ENCODE measurements around the gene CELF4.

Gene CELF4

GRCh38 chr18:37339701-37340215 lies 225.8 kb downstream of the CELF4 start:
- no peak for DNase-seq

- DNase-seq = no peak
Observed at GRCh38 chr18:37336568-37337285, 228.9 kb downstream of the CELF4 start.

- peak; percentile 78 for DNase-seq
Observed at GRCh38 chr18:37335409-37335736, 230.2 kb downstream of the CELF4 start.

- DNase-seq = no peak
Observed at GRCh38 chr18:37334631-37335408, 230.8 kb downstream of the CELF4 start.

- DNase-seq = no peak
Observed at GRCh38 chr18:37332628-37333420, 232.8 kb downstream of the CELF4 start.

GRCh38 chr18:37332219-37332618 lies 233.4 kb downstream of the CELF4 start:
- no peak for DNase-seq

GRCh38 chr18:37330173-37330572 lies 235.4 kb downstream of the CELF4 start:
- no peak for DNase-seq

- no peak for DNase-seq
Observed at GRCh38 chr18:37328946-37329719, 236.5 kb downstream of the CELF4 start.

GRCh38 chr18:37327063-37327577 lies 238.5 kb downstream of the CELF4 start:
- no peak for DNase-seq

- DNase-seq = peak; percentile 75
Observed at GRCh38 chr18:37322492-37323035, 243.0 kb downstream of the CELF4 start.

GRCh38 chr18:37321582-37322491 lies 243.8 kb downstream of the CELF4 start:
- DNase-seq = no peak

GRCh38 chr18:37320317-37320716 lies 245.3 kb downstream of the CELF4 start:
- no peak for DNase-seq

GRCh38 chr18:37318360-37319355 lies 246.9 kb downstream of the CELF4 start:
- no peak for DNase-seq

- no peak for DNase-seq
Observed at GRCh38 chr18:37317486-37317885, 248.1 kb downstream of the CELF4 start.

GRCh38 chr18:37316468-37316867 lies 249.1 kb downstream of the CELF4 start:
- DNase-seq = no peak

- no peak for DNase-seq
Observed at GRCh38 chr18:37315935-37316334, 249.7 kb downstream of the CELF4 start.

GRCh38 chr18:37314534-37314933 lies 251.1 kb downstream of the CELF4 start:
- no peak for DNase-seq

- no peak for DNase-seq
Observed at GRCh38 chr18:37313624-37314023, 252.0 kb downstream of the CELF4 start.

- DNase-seq = no peak
Observed at GRCh38 chr18:37309861-37310260, 255.7 kb downstream of the CELF4 start.

GRCh38 chr18:37309059-37309458 lies 256.5 kb downstream of the CELF4 start:
- DNase-seq = no peak

Measured in islet precursor cell (in vitro differentiated cells).